Stomach (tissue), 9 donors: ENCODE data around the gene PDK2. TPM values are rescaled to one million over a fixed set of nuclear protein-coding genes. Genes with fewer than 3 reads are reported as not detected.

Experiments
- DNase-seq, 2 donors: peaks; one replicate each; pipeline versions ENCODE4 v3.0.0 to v3.0.0-alpha.2; 2013 to 2019
- H3K27ac ChIP-seq, 5 donors: fragments of 200-600 bp in 4 of 5; sonication (generic) in 4 of 5; one replicate each; pipeline ENCODE4 v1.5.1; 2013 to 2019; ENCODE audit warnings: mild to moderate bottlenecking in 1 of 5, moderate library complexity in 1 of 5
- H3K27me3 ChIP-seq, 3 donors: fragments of 200-600 bp; sonication (generic); one replicate each; pipeline ENCODE4 v1.5.1; 2017 to 2019; ENCODE audit warnings: mixed run types in 1 of 3
- H3K36me3 ChIP-seq, 4 donors: fragments of 200-600 bp; sonication (generic); 1 replicate in 3 of 4; 2 replicates in 1 of 4; pipeline ENCODE4 v1.5.1; 2016 to 2019
- H3K4me1 ChIP-seq, 4 donors: fragments of 200-600 bp; sonication (generic); one replicate each; pipeline ENCODE4 v1.5.1; 2016 to 2019
- H3K4me3 ChIP-seq, 4 donors: fragments of 200-600 bp; sonication (generic) in 3 of 4; one replicate each; pipeline ENCODE4 v1.5.1; 2016 to 2019; ENCODE audit warnings: mild to moderate bottlenecking in 1 of 4
- H3K9me3 ChIP-seq, 4 donors: fragments of 200-600 bp; sonication (generic); one replicate each; pipeline ENCODE4 v1.5.1; 2016 to 2019
- EP300 ChIP-seq: sonication (generic); formaldehyde crosslinking; IDR thresholded peaks from one replicate; pipeline ENCODE4 v1.6.1; 2017; ENCODE audit warnings: antibody characterized with exemption
- POLR2A ChIP-seq, 4 donors: fragments of 450-650 bp; IDR thresholded peaks; one replicate each; pipeline ENCODE4 v1.6.1; 2016; ENCODE audit warnings: antibody characterized with exemption in 4 of 4, control low read depth in 2 of 4, mild to moderate bottlenecking in 1 of 4, moderate library complexity in 1 of 4
- POLR2AphosphoS5 ChIP-seq, 3 donors: sonication (generic); formaldehyde crosslinking; IDR thresholded peaks; one replicate each; pipeline ENCODE4 v1.6.1; 2016; ENCODE audit warnings: antibody characterized with exemption in 3 of 3
- WGBS, 5 donors: extraction: QIAGEN DNeasy Blood & Tissue Kit in 3 of 5; methylation state at CpG; one replicate each; pipeline versions ENCODE4 v1.1.5 to v1.1.7; 2013 to 2018; 5-methylcytosine and 5-hydroxymethylcytosine counted together
- intact Hi-C: fragments of 100-400 bp; cut with DNase I; formaldehyde crosslinking; loops from one replicate; pipeline ENCODE4 v1.15.1; 2023; ENCODE audit warnings: low total_unique reads
- polyA plus RNA-seq, 3 donors: library from polyadenylated mRNA; stranded (reverse); fragments of 200-250 nt; gene quantifications; one replicate each; pipeline ENCODE4 v1.2.3, GENCODE V29; 2013
- total RNA-seq, 5 donors: library from RNA; depleted of rRNA; stranded (reverse); fragments of >200 nt; gene quantifications; one replicate each; pipeline versions ENCODE4 v1.1.0 to v1.2.3, GENCODE V29; 2014 to 2016
- TF ChIP-seq, protein P1 (sequence below), 7 experiments: fragments of 450-650 bp in 4 of 7; fragments of 200-600 bp in 3 of 7; sonication (generic) in 3 of 7; IDR thresholded peaks; one replicate each; pipeline ENCODE4 v1.5.1; 2016 to 2019; ENCODE audit warnings: antibody characterized with exemption in 7 of 7, control low read depth in 2 of 7, mild to moderate bottlenecking in 1 of 7
- donor health status: healthy with polysubstance abuse.
- donor health status: Bipolar disorder and iron deficiency.
- donor health status: healthy.

The PDK2 gene
- total and polyA plus RNA-seq, 8 donors: 4.6 to 255 (median 20.4) TPM

GRCh38 chr17:50080827-50081226 lies 14.3 kb upstream of the PDK2 start:
- DNase-seq: peak in 1 of 2 donors; percentile 53

GRCh38 chr17:50081757-50082156 lies 13.4 kb upstream of the PDK2 start:
- H3K27ac ChIP-seq: no peak overlapping the region
- WGBS, 5 donors: 73 to 83% (median 80%) methylated on average over 5 of the region's 5 CpGs
- H3K4me1 ChIP-seq: peaks cover 9 to 13% (median 9%) of the 10 kb centered on the region in 4 donors
- DNase-seq: no peak
- H3K4me3 ChIP-seq: no peak overlapping the region
- H3K27me3 ChIP-seq: no peaks in the 10 kb centered on the region
- H3K36me3 ChIP-seq: peaks cover 47 to 82% (median 77%) of the 10 kb centered on the region in 4 donors
- no peaks in the 10 kb centered on the region for H3K9me3 ChIP-seq
- intact Hi-C loops: no loop called here
- TF ChIP-seq EP300 (no peak), POLR2A (IDR thresholded peaks at IDR 0.05) (no peak), POLR2AphosphoS5 (IDR thresholded peaks at IDR 0.05) (no peak)
- TF ChIP-seq, protein P1, sequence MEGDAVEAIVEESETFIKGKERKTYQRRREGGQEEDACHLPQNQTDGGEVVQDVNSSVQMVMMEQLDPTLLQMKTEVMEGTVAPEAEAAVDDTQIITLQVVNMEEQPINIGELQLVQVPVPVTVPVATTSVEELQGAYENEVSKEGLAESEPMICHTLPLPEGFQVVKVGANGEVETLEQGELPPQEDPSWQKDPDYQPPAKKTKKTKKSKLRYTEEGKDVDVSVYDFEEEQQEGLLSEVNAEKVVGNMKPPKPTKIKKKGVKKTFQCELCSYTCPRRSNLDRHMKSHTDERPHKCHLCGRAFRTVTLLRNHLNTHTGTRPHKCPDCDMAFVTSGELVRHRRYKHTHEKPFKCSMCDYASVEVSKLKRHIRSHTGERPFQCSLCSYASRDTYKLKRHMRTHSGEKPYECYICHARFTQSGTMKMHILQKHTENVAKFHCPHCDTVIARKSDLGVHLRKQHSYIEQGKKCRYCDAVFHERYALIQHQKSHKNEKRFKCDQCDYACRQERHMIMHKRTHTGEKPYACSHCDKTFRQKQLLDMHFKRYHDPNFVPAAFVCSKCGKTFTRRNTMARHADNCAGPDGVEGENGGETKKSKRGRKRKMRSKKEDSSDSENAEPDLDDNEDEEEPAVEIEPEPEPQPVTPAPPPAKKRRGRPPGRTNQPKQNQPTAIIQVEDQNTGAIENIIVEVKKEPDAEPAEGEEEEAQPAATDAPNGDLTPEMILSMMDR (IDR thresholded peaks at IDR 0.05): no peak

More at GRCh38 chr17:50080827-50081226, 14.3 kb upstream of the PDK2 start:
- intact Hi-C loops: no loop called here
- TF ChIP-seq EP300 (no peak), POLR2A (IDR thresholded peaks at IDR 0.05) (no peak), POLR2AphosphoS5 (IDR thresholded peaks at IDR 0.05) (no peak)
- TF ChIP-seq, protein P1 (IDR thresholded peaks at IDR 0.05): no peak
- 78 to 83% (median 79%) methylated on average over 7 of the region's 7 CpGs for WGBS, 5 donors
- H3K9me3 ChIP-seq: no peaks in the 10 kb centered on the region
- no peak overlapping the region for H3K4me3 ChIP-seq
- peaks cover 9 to 13% (median 9%) of the 10 kb centered on the region in 4 donors for H3K4me1 ChIP-seq
- peaks cover 52 to 90% (median 87%) of the 10 kb centered on the region in 4 donors for H3K36me3 ChIP-seq
- no peaks in the 10 kb centered on the region for H3K27me3 ChIP-seq
- no peak overlapping the region for H3K27ac ChIP-seq

GRCh38 chr17:50087246-50087911 lies 7.8 kb upstream of the PDK2 start:
- no peaks in the 10 kb centered on the region for H3K4me1 ChIP-seq
- DNase-seq: peak; percentile 79 to 88
- H3K27ac ChIP-seq: no peak overlapping the region
- H3K4me3 ChIP-seq: no peak overlapping the region
- H3K36me3 ChIP-seq: peaks cover 31 to 63% (median 52%) of the 10 kb centered on the region in 4 donors
- no peaks in the 10 kb centered on the region for H3K9me3 ChIP-seq
- 40 to 62% (median 48%) methylated on average over 10 of the region's 10 CpGs for WGBS, 5 donors
- H3K27me3 ChIP-seq: no peaks in the 10 kb centered on the region
- intact Hi-C loops: loop anchor here (2.0 kb wide), 1 partner anchor 61 kb away; no protein-coding TSS in a partner anchor
- TF ChIP-seq, protein P1 (IDR thresholded peaks at IDR 0.05): peak in 6 of 7 experiments; percentile 13 to 98 (median 95)
- TF ChIP-seq EP300: no peak
- TF ChIP-seq POLR2A (IDR thresholded peaks at IDR 0.05): no peak
- peak in 1 of 3 donors; percentile 63 for TF ChIP-seq POLR2AphosphoS5 (IDR thresholded peaks at IDR 0.05)

DNA sequence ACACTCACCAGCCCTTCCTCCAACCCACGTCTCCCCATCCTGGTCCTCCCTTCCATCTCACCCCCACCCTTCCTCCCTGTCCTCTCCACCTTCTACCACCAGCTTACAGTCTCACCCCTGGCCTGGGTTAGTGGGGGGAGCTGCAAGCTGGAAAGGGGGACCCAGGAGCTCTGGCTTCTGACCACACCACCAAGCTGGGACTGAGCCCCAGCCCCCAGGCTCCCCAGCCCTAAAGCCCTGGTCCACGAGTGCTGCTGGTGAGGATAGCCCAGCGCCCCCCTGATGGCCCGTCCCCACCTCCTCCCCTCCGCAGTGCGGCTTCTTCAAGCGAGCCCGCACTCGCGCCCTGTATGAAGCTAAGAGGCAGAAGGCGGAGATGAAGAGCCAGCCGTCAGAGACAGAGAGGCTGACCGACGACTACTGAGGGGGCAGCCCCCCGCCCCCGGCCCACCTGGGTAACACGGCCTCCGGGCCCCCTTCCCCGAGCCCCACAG lies 7.2 kb upstream of the PDK2 start:
- 88 to 93% (median 91%) methylated on average over 17 to 19 of the region's 19 CpGs for WGBS, 5 donors
- Histone ChIP-seq H3K9me3 (no peaks in the 10 kb centered on the region), H3K27ac (no peak overlapping the region), H3K27me3 (no peaks in the 10 kb centered on the region), H3K4me1 (no peaks in the 10 kb centered on the region), H3K4me3 (no peak overlapping the region), H3K36me3 (peaks cover 26 to 57% (median 46%) of the 10 kb centered on the region in 4 donors)
- TF ChIP-seq EP300 (no peak), POLR2A (IDR thresholded peaks at IDR 0.05) (no peak), POLR2AphosphoS5 (IDR thresholded peaks at IDR 0.05) (no peak)
- TF ChIP-seq, protein P1 (IDR thresholded peaks at IDR 0.05): no peak
- intact Hi-C loops: loop anchor here (2.0 kb wide), 1 partner anchor 61 kb away; no protein-coding TSS in a partner anchor
- peak in 1 of 2 donors; percentile 15 for DNase-seq
